GM12891 (cell line): Measurements from ENCODE around the gene SYPL1.

Experiments used
- POLR2AphosphoS5 ChIP-seq: IDR thresholded peaks from 2 replicates; pipeline ENCODE4 v1.6.1; 2011; ENCODE audit warnings: low read depth, low read length, control low read depth
- POU2F2 ChIP-seq: IDR thresholded peaks from 2 replicates; pipeline ENCODE4 v1.6.1; 2011; ENCODE audit warnings: low read depth, mild to moderate bottlenecking, control low read depth, low read length, moderate library complexity

DNA sequence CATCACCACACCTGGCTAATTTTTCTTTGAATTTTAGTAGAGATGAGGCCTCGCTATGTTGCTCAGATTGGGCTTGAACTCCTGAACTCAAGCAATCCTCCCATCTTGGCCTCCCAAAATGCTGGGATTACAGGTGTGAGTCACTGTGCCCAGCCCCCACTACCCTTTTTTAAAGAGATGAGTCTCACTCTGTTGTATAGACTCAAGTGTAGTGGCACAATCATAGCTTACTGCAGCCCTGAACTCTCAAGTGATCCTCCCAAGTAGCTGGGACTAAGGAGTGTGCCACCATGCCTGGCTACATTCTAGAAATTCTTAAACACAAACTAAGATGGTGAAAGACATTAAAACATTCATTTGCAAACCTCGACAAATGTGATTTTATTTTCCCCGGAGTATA lies 12.6 kb downstream of the SYPL1 start:
- no peak for TF ChIP-seq POU2F2
- no peak for TF ChIP-seq POLR2AphosphoS5
